HG03196 (cell line): Measurements from ENCODE around the gene CTR9.

Experiments used
- ATAC-seq: cut with Tn5 transposase; IDR thresholded peaks from one replicate; pipeline ENCODE4 v1.9.1; 2021; ENCODE audit not compliant: unreplicated experiment

CTR9 gene

DNA sequence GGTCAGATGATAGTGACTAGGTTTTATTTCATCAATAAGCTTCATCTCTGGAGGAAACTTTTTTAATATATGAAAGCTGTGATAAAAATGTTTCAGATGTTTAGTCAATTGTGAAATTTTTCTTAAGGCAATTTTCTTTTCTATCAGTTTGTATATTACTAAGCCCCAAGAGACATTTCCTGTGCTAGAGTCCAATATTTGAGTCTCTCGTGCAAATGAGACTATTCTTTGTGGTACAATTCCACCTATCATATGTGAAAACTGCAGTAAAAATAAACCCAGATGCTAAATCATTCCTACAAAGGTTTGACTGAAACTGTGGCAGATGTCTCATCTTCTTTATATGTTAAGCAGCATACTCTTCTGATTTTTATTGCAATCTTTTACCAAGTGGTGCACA, 28.0 kb downstream of the CTR9 start:
- ATAC-seq, result no peak

- ATAC-seq, result no peak
Measured at GRCh38 chr11:10780040-10780439, 29.0 kb downstream of the CTR9 start.

- ATAC-seq, result no peak
Measured at GRCh38 chr11:10784232-10785145, 33.4 kb downstream of the CTR9 start.

DNA sequence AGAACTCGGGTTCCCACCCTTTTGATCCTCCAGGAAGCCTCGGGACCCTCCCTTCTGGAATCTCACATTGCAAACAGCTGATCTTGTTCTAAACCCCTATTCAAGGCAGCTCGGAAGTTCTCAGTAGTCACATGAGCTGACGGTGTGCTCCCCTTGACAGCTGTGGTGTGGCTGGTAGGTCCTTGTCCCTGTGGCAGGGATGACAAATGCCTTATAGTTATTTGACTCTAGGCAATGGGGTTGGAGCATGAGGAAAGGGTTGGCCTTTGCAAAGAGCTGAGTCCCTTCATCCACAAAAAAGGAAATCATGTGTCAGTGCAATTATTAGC, 34.1 kb downstream of the CTR9 start:
- no peak for ATAC-seq

- no peak for ATAC-seq
Measured at GRCh38 chr11:10786451-10786850, 35.4 kb downstream of the CTR9 start.

DNA sequence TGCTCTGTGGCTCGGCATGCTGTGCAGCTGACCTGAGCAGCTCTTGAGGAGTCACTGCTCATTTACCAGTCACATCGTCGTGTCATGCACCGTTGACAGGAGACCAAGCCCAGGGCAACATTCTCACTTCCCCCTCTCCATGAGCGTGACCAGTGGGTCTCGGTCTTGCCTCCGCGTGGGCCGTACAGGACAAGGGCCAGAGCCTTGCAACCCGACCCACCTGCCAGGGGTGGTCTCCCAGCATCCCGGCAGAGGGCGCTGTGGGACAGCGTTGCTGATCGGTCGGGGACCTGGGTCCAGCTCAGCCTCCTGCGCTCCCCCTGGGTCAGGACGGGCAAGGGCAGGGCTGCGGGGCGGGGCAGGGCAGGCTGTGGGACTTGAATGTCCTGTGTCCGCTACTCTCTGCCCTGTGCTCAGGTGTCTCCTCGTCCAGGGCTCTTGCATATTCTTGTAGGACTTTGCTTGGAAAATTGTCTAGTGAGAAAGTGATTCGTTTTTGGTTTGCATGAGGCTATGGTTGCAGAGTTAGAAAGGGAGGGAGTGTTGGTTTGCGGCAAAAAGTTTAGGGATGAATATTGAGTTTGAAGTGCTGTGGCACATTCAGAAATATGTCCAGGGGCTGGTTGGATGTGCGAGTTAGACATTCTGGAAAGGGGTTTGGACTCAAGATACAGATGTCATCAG, 41.5 kb downstream of the CTR9 start:
- ATAC-seq, result peak; percentile 76

GRCh38 chr11:10793470-10794255, 42.6 kb downstream of the CTR9 start:
- no peak for ATAC-seq

- no peak for ATAC-seq
Measured at GRCh38 chr11:10796191-10796590, 45.1 kb downstream of the CTR9 start.

- ATAC-seq, result no peak
Measured at GRCh38 chr11:10797001-10797400, 46.0 kb downstream of the CTR9 start.

DNA sequence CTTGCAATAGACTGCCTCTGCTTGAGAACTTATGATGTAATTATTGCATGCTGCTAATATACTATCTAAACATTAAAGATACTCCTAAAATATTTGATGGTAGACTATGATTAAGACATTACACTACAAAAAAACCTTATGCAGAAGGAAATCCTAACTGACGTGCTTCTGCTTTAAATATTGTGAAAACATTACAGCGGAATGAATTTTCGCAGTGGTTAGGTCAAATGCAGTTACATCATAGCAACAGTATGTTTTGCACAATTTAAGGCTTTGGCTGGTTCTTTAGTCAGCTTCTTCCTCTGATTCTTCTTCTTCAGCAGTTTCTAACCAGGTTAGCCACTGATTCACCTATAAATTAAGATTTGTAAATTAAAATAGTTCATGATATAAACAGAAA, 46.5 kb downstream of the CTR9 start:
- ATAC-seq, result no peak

GRCh38 chr11:10798330-10798928, 47.4 kb downstream of the CTR9 start:
- ATAC-seq, result no peak

GRCh38 chr11:10800292-10800691, 49.2 kb downstream of the CTR9 start:
- no peak for ATAC-seq

DNA sequence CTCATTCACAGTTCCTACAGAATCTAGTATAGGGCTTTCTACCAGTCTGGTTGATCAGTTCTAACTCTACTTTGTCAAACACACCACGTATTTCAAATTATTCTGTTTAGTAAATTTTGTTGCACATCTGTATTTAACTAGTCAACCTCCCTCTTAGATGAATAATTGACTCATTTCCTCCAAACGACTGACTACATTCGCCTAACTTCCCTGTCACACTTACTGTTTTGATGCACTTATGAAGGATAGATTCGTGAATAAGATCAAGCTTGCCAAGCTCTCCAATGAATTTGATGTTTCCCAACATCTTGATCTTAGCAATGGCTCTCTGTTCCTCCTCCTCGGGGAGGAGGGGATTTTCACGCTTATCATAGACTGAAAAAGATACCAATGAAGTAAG, 52.6 kb downstream of the CTR9 start:
- ATAC-seq, result no peak

GRCh38 chr11:10805741-10806140, 54.7 kb downstream of the CTR9 start:
- ATAC-seq, result no peak

- no peak for ATAC-seq
Measured at GRCh38 chr11:10806206-10806605, 55.2 kb downstream of the CTR9 start.

DNA sequence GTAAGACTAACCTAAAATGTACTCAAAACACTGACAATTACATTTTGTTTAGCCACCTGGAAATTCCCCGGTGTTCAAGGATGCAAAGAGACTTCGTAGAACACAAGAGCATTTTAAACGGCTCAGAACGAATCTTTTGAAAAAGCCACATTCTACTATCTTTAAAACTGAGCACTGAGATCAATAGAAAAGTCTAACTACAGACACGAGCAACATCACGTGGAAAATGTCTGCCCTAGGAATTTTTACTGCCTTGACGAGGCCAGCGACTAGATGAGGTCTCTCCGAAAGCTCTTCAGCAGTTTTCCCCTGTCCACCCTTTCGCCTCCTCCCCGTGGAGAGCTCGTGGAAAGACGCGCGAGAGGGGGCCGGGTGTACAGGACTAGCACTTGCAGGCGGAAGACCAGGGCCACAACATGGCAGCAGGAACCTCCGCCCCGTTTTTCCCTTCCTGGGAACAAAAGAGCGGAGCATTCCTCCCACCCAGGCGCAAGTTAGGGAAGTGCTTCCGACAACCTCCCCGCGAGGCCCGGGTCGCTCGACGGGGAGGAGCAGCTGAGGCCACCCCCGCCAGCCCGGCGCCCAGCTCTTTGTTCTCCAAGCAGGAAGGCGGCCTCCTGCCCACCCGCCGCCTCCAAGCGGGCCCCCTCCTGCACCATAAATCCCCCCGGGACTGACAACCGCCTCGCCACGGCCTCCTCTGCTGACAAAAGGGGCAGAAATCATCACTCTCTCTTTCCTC, 56.6 kb downstream of the CTR9 start:
- no peak for ATAC-seq

GRCh38 chr11:10808235-10808552, 57.1 kb downstream of the CTR9 start:
- ATAC-seq, result no peak

DNA sequence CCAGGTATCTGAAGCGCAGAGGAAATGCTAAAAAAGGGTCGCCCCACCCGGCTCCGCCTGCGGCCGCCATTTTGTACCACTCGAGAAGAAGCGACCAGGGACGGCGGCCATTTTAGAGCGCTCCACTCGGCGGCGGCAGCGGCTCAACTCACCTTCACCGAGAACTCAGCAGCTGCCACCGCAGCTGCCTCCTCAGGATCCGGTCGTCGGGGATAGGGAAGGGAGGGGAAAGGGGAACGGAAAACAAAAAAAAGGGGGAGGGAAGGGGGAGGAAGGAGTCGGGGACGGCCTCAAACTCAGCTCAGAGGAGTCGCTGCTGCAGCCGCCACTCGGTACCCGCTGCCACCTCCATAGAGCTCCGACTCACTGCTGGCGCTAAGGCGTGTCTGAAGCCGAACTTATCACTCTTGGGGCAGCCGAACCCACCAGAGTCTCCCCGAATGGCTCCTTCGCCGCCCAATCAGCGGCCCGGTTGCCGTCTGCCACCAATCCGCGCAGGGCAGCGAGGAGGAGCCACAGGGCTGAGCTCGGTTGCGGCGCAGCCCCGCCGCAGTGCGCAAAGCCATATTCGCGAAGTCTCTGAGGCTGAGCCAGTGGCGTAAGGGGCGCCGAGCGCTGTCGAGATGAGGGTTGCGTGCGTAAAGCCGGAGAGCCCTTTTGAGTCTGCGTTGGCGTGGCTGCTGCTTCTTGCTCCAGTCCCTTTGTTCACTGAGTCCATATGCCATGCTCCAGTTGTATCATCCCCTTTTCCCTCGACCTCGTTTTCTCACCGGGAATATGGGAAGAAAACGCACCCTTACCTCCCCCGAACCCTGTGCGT, 57.7 kb downstream of the CTR9 start, which contains the start of gene EIF4G2:
Gene EIF4G2 (minus strand): TSS at position 374 of the 820 bp plus-strand sequence.
- peak; percentile 94 for ATAC-seq

GRCh38 chr11:10809373-10810160, 58.5 kb downstream of the CTR9 start:
- peak; percentile 24 for ATAC-seq
